ENCODE data around the gene FRYL.

FRYL gene

DNA sequence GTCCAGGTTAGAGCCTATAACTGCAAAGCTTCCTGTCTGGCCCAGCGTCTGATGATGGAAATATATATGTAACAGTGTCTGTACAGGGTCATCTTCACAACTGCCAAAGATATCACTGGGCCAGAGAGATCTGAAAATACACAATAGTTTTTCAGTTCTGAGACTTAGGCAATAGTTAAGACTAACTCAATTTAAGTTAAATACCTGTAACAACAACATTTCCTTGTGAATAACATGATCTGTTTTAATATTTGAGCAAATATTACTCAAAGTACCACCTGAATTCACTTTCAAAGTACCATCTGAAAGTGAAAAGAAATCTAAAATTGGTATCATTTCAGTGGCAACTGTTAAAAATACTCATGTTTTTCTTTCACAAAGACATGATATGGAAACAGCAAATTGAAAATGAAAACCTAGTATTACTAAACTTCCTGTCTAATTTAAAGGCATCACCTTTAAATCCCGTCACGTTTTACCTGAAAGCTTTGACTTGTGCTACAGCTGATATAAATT, 280.5 kb downstream of the FRYL start:
- no peak for DNase-seq (ENCODE audit: low read depth in 1 of 2, low spot score in 1 of 2)
- no peaks in the 10 kb centered on the region for H3K27me3 ChIP-seq (ENCODE audit: insufficient read depth, poor library complexity, severe bottlenecking)
- no peak overlapping the region for H3K27ac ChIP-seq (replicated peaks)
- no peak overlapping the region for H3K4me3 ChIP-seq (replicated peaks; ENCODE audit: insufficient read depth, low read length)
- TF ChIP-seq POLR2AphosphoS5 (IDR thresholded peaks at IDR 0.05; ENCODE audit: low read depth) (no peak), GABPA (IDR thresholded peaks at IDR 0.05; ENCODE audit: low read depth) (no peak), SPI1 (IDR thresholded peaks at IDR 0.05; ENCODE audit: borderline replicate concordance, low read depth) (no peak)
- TF ChIP-seq, protein P1, sequence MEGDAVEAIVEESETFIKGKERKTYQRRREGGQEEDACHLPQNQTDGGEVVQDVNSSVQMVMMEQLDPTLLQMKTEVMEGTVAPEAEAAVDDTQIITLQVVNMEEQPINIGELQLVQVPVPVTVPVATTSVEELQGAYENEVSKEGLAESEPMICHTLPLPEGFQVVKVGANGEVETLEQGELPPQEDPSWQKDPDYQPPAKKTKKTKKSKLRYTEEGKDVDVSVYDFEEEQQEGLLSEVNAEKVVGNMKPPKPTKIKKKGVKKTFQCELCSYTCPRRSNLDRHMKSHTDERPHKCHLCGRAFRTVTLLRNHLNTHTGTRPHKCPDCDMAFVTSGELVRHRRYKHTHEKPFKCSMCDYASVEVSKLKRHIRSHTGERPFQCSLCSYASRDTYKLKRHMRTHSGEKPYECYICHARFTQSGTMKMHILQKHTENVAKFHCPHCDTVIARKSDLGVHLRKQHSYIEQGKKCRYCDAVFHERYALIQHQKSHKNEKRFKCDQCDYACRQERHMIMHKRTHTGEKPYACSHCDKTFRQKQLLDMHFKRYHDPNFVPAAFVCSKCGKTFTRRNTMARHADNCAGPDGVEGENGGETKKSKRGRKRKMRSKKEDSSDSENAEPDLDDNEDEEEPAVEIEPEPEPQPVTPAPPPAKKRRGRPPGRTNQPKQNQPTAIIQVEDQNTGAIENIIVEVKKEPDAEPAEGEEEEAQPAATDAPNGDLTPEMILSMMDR (IDR thresholded peaks at IDR 0.05; ENCODE audit: insufficient read depth, low read length), result no peak
- TF ChIP-seq, protein P2, sequence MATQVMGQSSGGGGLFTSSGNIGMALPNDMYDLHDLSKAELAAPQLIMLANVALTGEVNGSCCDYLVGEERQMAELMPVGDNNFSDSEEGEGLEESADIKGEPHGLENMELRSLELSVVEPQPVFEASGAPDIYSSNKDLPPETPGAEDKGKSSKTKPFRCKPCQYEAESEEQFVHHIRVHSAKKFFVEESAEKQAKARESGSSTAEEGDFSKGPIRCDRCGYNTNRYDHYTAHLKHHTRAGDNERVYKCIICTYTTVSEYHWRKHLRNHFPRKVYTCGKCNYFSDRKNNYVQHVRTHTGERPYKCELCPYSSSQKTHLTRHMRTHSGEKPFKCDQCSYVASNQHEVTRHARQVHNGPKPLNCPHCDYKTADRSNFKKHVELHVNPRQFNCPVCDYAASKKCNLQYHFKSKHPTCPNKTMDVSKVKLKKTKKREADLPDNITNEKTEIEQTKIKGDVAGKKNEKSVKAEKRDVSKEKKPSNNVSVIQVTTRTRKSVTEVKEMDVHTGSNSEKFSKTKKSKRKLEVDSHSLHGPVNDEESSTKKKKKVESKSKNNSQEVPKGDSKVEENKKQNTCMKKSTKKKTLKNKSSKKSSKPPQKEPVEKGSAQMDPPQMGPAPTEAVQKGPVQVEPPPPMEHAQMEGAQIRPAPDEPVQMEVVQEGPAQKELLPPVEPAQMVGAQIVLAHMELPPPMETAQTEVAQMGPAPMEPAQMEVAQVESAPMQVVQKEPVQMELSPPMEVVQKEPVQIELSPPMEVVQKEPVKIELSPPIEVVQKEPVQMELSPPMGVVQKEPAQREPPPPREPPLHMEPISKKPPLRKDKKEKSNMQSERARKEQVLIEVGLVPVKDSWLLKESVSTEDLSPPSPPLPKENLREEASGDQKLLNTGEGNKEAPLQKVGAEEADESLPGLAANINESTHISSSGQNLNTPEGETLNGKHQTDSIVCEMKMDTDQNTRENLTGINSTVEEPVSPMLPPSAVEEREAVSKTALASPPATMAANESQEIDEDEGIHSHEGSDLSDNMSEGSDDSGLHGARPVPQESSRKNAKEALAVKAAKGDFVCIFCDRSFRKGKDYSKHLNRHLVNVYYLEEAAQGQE (IDR thresholded peaks at IDR 0.05; ENCODE audit: insufficient replicate concordance, low read depth), result no peak

DNA sequence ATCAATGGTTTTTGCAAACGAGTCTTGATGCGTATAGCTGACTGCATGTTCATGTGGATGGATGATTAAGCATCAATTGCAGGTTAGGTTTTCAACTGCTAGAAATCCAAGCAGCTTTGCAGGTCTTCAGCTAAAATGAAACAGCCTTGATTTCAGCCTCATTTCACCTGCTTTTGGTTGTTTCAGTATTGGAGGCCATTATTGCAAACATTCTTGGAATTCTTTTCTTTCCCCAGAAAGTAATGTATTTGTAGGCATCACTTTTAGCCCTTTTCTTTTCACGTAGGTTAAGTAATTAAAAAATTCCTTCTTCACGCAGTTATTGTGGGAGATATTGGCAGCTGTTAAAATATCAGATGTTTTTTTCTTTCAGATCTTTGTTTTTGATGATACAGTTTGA, 281.2 kb downstream of the FRYL start:
- TF ChIP-seq, protein P1 (IDR thresholded peaks at IDR 0.05; ENCODE audit: insufficient read depth, low read length), result no peak
- TF ChIP-seq SPI1 (IDR thresholded peaks at IDR 0.05; ENCODE audit: borderline replicate concordance, low read depth) (no peak), POLR2AphosphoS5 (IDR thresholded peaks at IDR 0.05; ENCODE audit: low read depth) (no peak), GABPA (IDR thresholded peaks at IDR 0.05; ENCODE audit: low read depth) (no peak)
- TF ChIP-seq, protein P2 (IDR thresholded peaks at IDR 0.05; ENCODE audit: insufficient replicate concordance, low read depth), result no peak
- no peak for DNase-seq (ENCODE audit: low read depth in 1 of 2, low spot score in 1 of 2)
- no peak overlapping the region for H3K4me3 ChIP-seq (replicated peaks; ENCODE audit: insufficient read depth, low read length)
- H3K27me3 ChIP-seq (ENCODE audit: insufficient read depth, poor library complexity, severe bottlenecking), result no peaks in the 10 kb centered on the region
- no peak overlapping the region for H3K27ac ChIP-seq (replicated peaks)

DNA sequence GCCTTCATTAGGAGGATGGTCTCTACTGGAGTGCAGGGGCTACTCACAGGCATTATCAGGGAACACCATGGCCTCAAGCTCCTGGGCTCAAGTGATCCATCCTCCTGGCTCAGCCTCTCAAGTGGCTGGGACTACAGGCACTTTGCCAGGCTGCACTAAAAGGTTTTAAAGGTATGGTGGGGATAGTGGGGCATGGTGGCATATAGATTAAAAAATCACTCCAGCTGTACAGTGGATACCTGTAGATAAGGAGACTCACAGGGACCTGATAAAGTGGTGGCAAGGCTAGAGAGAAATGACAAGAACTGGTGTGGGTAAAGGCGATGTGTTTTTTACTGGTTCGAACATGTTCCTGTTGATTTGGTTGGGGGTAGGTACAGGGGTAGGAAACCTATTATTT, 284.1 kb downstream of the FRYL start:
- Histone ChIP-seq H3K27ac (replicated peaks) (no peak overlapping the region), H3K4me3 (replicated peaks; ENCODE audit: insufficient read depth, low read length) (no peak overlapping the region), H3K27me3 (ENCODE audit: insufficient read depth, poor library complexity, severe bottlenecking) (no peaks in the 10 kb centered on the region)
- DNase-seq (ENCODE audit: low read depth in 1 of 2, low spot score in 1 of 2), result no peak
- TF ChIP-seq, protein P2 (IDR thresholded peaks at IDR 0.05; ENCODE audit: insufficient replicate concordance, low read depth), result no peak
- TF ChIP-seq, protein P1 (IDR thresholded peaks at IDR 0.05; ENCODE audit: insufficient read depth, low read length), result no peak
- TF ChIP-seq GABPA (IDR thresholded peaks at IDR 0.05; ENCODE audit: low read depth) (no peak), SPI1 (IDR thresholded peaks at IDR 0.05; ENCODE audit: borderline replicate concordance, low read depth) (no peak)
